HS-5 (cell line): ENCODE data around the gene JMJD4.
A peak's percentile ranks its signal among the peaks of the same experiment; 100 is the strongest.

Experiments
- DNase-seq: peaks from one replicate; pipeline ENCODE4 v3.0.0-alpha.2; 2012; ENCODE audit warnings: low read depth

JMJD4 gene

GRCh38 chr1:227768640-227769039 is 33.5 kb upstream of the JMJD4 start:
- no peak for DNase-seq

GRCh38 chr1:227768125-227768439 is 33.0 kb upstream of the JMJD4 start:
- no peak for DNase-seq

GRCh38 chr1:227767401-227768124 is 32.5 kb upstream of the JMJD4 start:
- DNase-seq: no peak

- no peak for DNase-seq
Measured at GRCh38 chr1:227766653-227767277, 31.7 kb upstream of the JMJD4 start.

GRCh38 chr1:227766015-227766634 is 31.0 kb upstream of the JMJD4 start:
- DNase-seq: no peak

GRCh38 chr1:227765261-227766014 is 30.3 kb upstream of the JMJD4 start:
- DNase-seq: no peak

- no peak for DNase-seq
Measured at GRCh38 chr1:227764019-227764391, 28.9 kb upstream of the JMJD4 start.

GRCh38 chr1:227763246-227764018 is 28.3 kb upstream of the JMJD4 start:
- DNase-seq: no peak

- DNase-seq: peak; percentile 29
Measured at GRCh38 chr1:227762231-227762911, 27.3 kb upstream of the JMJD4 start.

GRCh38 chr1:227761621-227762230 is 26.6 kb upstream of the JMJD4 start:
- no peak for DNase-seq

- no peak for DNase-seq
Measured at GRCh38 chr1:227760377-227760776, 25.3 kb upstream of the JMJD4 start.

GRCh38 chr1:227759341-227760300 is 24.5 kb upstream of the JMJD4 start:
- DNase-seq: peak; percentile 89

- DNase-seq: no peak
Measured at GRCh38 chr1:227758366-227758765, 23.3 kb upstream of the JMJD4 start.

GRCh38 chr1:227757781-227758180 is 22.7 kb upstream of the JMJD4 start:
- no peak for DNase-seq

- DNase-seq: no peak
Measured at GRCh38 chr1:227756172-227756959, 21.3 kb upstream of the JMJD4 start.

- DNase-seq: no peak
Measured at GRCh38 chr1:227754958-227755357, 19.9 kb upstream of the JMJD4 start.

- DNase-seq: no peak
Measured at GRCh38 chr1:227753999-227754711, 19.1 kb upstream of the JMJD4 start.
